OCI-LY3 (cell line): Measurements from ENCODE around the gene ZNF200.

Experiments used
- CTCF ChIP-seq: fragments of 200-600, 300-600 bp; sonication (generic); IDR thresholded peaks from 2 replicates; pipeline ENCODE4 v1.5.1; 2014; ENCODE audit warnings: antibody characterized with exemption, low read length, low read depth
- EZH2phosphoT487 ChIP-seq: fragments of 200-600 bp; shearing (Covaris generic); IDR thresholded peaks from 2 replicates; pipeline ENCODE4 v1.6.1; 2018; ENCODE audit warnings: antibody characterized with exemption, mixed run types, low read depth

DNA sequence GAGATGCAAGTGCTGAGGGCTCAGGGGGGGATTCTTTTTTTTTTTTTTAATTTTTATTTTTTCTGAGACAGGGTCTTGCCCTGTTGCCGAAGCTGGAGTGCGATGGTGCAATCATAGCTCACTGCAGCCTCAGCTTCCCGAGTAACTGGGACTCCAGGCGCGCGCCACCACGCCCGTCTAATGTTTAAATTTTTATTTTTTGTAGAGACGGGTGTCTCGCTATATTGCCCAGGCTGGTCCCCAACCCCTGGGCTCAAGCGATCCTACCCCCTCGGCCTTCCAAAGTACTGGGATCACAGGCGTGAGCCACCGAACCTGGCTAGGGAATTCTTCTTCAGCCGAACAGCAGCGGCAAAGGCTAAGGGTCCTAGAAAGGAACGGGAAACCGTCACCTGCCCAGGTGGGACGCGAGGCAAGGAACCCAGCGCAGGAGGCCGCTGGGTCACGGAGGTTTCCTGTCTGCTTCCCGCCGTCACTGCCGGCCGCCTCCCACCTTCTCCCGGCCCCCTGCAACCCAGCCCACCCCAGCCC, 60.3 kb downstream of the ZNF200 start:
- TF ChIP-seq CTCF (no peak), EZH2phosphoT487 (no peak)
